OCI-LY1 (cell line): ENCODE data around the gene ITSN1.

Experiments
- H2AFZ ChIP-seq: fragments of 200-600 bp; sonication (generic), shearing (Covaris generic); 2 replicates; pipeline ENCODE4 v1.6.0; 2014; ENCODE audit warnings: antibody characterized with exemption, mild to moderate bottlenecking, low read length
- H3F3A ChIP-seq: fragments of 200-600 bp; sonication (generic), shearing (Covaris generic); 2 replicates; pipeline ENCODE4 v1.6.0; 2014; ENCODE audit warnings: mild to moderate bottlenecking, antibody characterized with exemption, low read length, moderate library complexity; ENCODE audit not compliant: insufficient read depth
- H3K27ac ChIP-seq: fragments of 200-600 bp; sonication (generic); 2 replicates; pipeline ENCODE4 v1.5.1; 2014; ENCODE audit warnings: low read length, mixed run types, mild to moderate bottlenecking, low read depth; ENCODE audit not compliant: poor library complexity, severe bottlenecking
- H3K27me3 ChIP-seq: fragments of 200-600 bp; sonication (generic); 2 replicates; pipeline ENCODE4 v1.6.0; 2014; ENCODE audit warnings: antibody characterized with exemption, mild to moderate bottlenecking, low read length, moderate library complexity; ENCODE audit not compliant: insufficient read depth
- H3K36me3 ChIP-seq: fragments of 200-600 bp; sonication (generic); 2 replicates; pipeline ENCODE4 v1.6.1; 2014; ENCODE audit warnings: mild to moderate bottlenecking, antibody characterized with exemption, low read length, moderate library complexity, mixed read lengths; ENCODE audit not compliant: insufficient read depth
- H3K4me1 ChIP-seq: fragments of 200-600 bp; sonication (generic); 2 replicates; pipeline ENCODE4 v1.5.1; 2014; ENCODE audit warnings: mild to moderate bottlenecking, low read length, moderate library complexity; ENCODE audit not compliant: insufficient read depth, severe bottlenecking
- H3K4me2 ChIP-seq: fragments of 200-600 bp; sonication (generic), shearing (Covaris generic); 2 replicates; pipeline ENCODE4 v1.6.1; 2014; ENCODE audit warnings: low read length
- H3K4me3 ChIP-seq: fragments of 200-600 bp; sonication (generic); 2 replicates; pipeline ENCODE4 v1.5.1; 2014; ENCODE audit warnings: low read length, low read depth, mild to moderate bottlenecking, mixed read lengths; ENCODE audit not compliant: poor library complexity, severe bottlenecking
- H3K79me2 ChIP-seq: fragments of 200-600 bp; shearing (Covaris generic); 2 replicates; pipeline ENCODE4 v1.6.1; 2016; ENCODE audit warnings: mixed run types, low read length, mixed read lengths; ENCODE audit not compliant: insufficient read depth
- H3K9ac ChIP-seq: fragments of 200-600 bp; sonication (generic), shearing (Covaris generic); 2 replicates; pipeline ENCODE4 v1.6.1; 2014; ENCODE audit warnings: mild to moderate bottlenecking, low read length, mixed read lengths
- H3K9me2 ChIP-seq: fragments of 200-600 bp; sonication (generic), shearing (Covaris generic); 2 replicates; pipeline ENCODE4 v1.6.1; 2014; ENCODE audit warnings: low read depth, mild to moderate bottlenecking, low read length, mixed read lengths
- H3K9me3 ChIP-seq: fragments of 200-600 bp; shearing (Covaris generic); 2 replicates; pipeline ENCODE4 v1.6.1; 2014; ENCODE audit warnings: low read length, mixed read lengths
- H4K20me1 ChIP-seq: fragments of 200-600 bp; sonication (generic), shearing (Covaris generic); 2 replicates; pipeline ENCODE4 v1.6.0; 2016; ENCODE audit warnings: mild to moderate bottlenecking, low read length; ENCODE audit not compliant: insufficient read depth
- CTCF ChIP-seq: fragments of 200-600 bp; sonication (generic), shearing (Covaris generic); IDR thresholded peaks from 2 replicates; pipeline ENCODE4 v1.5.1; 2017; ENCODE audit warnings: mild to moderate bottlenecking, antibody characterized with exemption, low read length, moderate library complexity, mixed read lengths
- EZH2 ChIP-seq: fragments of 200-600 bp; sonication (generic), shearing (Covaris generic); IDR thresholded peaks from 2 replicates; pipeline ENCODE4 v1.8.0; 2017; ENCODE audit warnings: borderline replicate concordance, mixed run types, mild to moderate bottlenecking, antibody characterized with exemption, low read length, moderate library complexity, mixed read lengths

Gene ITSN1

GRCh38 chr21:33659568-33659949, 17.3 kb downstream of the ITSN1 start:
- Histone ChIP-seq H2AFZ (no peak overlapping the region), H3K27ac (no peak overlapping the region), H3K4me2 (no peak overlapping the region), H3K9me3 (no peaks in the 10 kb centered on the region; the same call in 1 of the 2 replicates), H3K79me2 (no peaks in the 10 kb centered on the region), H3K9ac (no peak overlapping the region), H3K4me1 (no peaks in the 10 kb centered on the region), H3K36me3 (no peaks in the 10 kb centered on the region; the same call in 1 of the 2 replicates), H4K20me1 (no peaks in the 10 kb centered on the region), H3K4me3 (no peak overlapping the region), H3K27me3 (peaks cover 12% of the 10 kb centered on the region; the same call in 1 of the 2 replicates), H3K9me2 (no peaks in the 10 kb centered on the region), H3F3A (no peaks in the 10 kb centered on the region)
- TF ChIP-seq EZH2 (no peak), CTCF (no peak)

- no peak overlapping the region for H3K4me3 ChIP-seq
- H3K9me2 ChIP-seq, result no peaks in the 10 kb centered on the region
- H3K4me2 ChIP-seq, result no peak overlapping the region
- H3K27me3 ChIP-seq, result peaks cover 12% of the 10 kb centered on the region; the same call in 1 of the 2 replicates
- TF ChIP-seq CTCF (no peak), EZH2 (no peak)
- H3K9me3 ChIP-seq, result no peaks in the 10 kb centered on the region; the same call in 1 of the 2 replicates
- H3K4me1 ChIP-seq, result no peaks in the 10 kb centered on the region
- H3K27ac ChIP-seq, result no peak overlapping the region
- no peak overlapping the region for H2AFZ ChIP-seq
- no peaks in the 10 kb centered on the region for H3F3A ChIP-seq
- H3K79me2 ChIP-seq, result no peaks in the 10 kb centered on the region
- no peaks in the 10 kb centered on the region; the same call in 1 of the 2 replicates for H3K36me3 ChIP-seq
- H3K9ac ChIP-seq, result no peak overlapping the region
- no peaks in the 10 kb centered on the region for H4K20me1 ChIP-seq
Observed at GRCh38 chr21:33660406-33660805, 18.1 kb downstream of the ITSN1 start.

GRCh38 chr21:33661146-33661545, 18.8 kb downstream of the ITSN1 start:
- Histone ChIP-seq H3K4me1 (no peaks in the 10 kb centered on the region), H4K20me1 (no peaks in the 10 kb centered on the region), H3K9me2 (no peaks in the 10 kb centered on the region), H3K4me3 (no peak overlapping the region), H2AFZ (no peak overlapping the region), H3K79me2 (no peaks in the 10 kb centered on the region), H3K9me3 (no peaks in the 10 kb centered on the region; the same call in 1 of the 2 replicates), H3K9ac (no peak overlapping the region), H3K27ac (no peak overlapping the region), H3K36me3 (no peaks in the 10 kb centered on the region; the same call in 1 of the 2 replicates), H3F3A (no peaks in the 10 kb centered on the region), H3K27me3 (peaks cover 12% of the 10 kb centered on the region; the same call in 1 of the 2 replicates), H3K4me2 (no peak overlapping the region)
- TF ChIP-seq CTCF, result no peak
- TF ChIP-seq EZH2, result no peak
